NCI-H510A treated with DMSO at 0.1 percent for 48 hours (cell line): ENCODE data around the gene CLMN.

Experiments used
- DNase-seq: peaks from one replicate; lab custom pipeline; 2025; lab: John Stamatoyannopoulos, UW

CLMN gene

DNA sequence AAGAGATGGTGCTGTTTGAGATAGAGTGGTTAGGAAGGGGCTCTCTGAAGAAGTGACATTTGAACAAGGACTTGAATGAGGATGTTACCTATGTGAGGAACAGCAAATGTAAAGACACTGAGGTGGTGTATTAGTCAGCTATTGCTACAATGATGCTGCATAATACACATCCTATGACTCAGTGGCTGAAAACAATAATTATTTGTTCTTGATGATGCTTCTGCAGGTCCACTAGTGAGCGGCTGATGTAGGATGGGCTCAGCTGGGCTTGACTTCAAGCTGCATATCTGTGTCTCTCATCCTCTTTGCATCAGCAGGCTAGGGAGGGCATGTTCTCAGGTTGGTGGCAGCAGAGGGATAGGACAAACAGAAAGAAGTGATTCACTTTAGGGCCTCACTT is 21.4 kb upstream of the CLMN start:
- DNase-seq: no peak

DNA sequence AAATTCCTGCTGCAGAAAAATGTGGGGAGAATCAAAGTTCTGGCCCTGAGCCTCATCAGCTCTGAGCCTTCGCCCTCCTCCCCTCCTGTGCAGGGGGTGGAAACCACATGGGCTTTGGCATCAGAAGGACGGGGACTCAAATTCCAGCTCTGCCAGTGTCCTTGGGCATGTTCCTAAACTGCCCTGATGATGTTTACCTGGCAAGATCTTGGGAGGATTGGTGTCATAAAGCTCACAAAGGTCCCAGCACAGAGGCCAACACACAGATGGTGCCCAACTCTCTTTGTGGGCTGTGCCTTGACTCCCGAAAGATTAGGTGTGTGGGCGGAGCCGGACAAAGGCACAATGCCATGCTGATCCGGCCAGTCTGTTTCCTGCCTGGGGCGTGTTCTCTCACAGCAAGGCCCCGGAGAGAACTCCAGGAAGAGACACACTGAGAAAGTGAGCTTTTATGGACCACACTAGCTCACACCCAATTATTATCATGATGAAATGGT is 20.5 kb upstream of the CLMN start:
- DNase-seq: no peak

DNA sequence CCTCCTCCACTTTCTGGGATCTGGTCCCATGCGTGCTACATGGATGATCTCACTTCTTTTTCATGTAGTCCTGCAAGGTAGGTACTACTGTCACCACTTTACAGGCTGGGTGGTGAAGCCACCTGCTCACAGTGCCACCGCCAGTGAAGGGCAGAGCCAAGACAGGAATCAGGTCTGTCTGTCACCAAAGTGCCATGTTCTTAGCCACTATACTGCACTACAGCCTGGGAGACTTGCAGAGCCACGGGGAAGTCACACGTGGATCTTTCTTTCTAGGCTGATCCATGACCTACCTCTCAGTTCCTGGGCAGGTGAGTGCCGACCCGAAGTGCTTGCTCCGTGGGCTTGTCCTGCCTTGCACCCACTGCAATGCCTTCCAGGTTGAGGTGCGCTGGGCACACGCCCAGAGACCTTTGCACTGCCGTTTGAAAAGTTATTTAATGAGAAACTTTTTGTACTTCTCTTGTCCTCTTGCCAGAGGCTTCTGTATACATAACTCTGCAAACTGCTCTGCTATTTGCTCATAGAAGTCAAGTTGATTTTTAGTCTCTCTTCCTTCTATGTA is 19.7 kb upstream of the CLMN start:
- DNase-seq: no peak

DNA sequence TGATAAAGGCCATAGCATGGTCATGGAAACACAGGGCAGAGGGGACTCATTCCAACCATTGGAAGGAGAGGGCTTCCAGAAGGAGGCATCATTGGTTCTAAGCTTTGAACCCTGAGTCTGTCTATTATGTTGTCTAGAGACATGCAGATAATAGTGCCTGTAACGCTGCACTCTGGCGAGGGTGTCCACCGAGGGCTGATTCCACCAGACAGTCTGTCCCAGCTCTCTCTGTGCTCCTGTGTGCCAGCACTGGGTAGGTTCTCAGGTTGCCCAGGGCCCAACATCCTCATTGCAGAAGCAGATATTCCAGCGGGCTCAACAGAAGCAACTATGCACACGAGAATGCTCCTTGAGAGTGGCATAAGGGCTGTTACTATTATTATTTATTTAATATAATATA is 18.7 kb upstream of the CLMN start:
- DNase-seq: no peak

DNA sequence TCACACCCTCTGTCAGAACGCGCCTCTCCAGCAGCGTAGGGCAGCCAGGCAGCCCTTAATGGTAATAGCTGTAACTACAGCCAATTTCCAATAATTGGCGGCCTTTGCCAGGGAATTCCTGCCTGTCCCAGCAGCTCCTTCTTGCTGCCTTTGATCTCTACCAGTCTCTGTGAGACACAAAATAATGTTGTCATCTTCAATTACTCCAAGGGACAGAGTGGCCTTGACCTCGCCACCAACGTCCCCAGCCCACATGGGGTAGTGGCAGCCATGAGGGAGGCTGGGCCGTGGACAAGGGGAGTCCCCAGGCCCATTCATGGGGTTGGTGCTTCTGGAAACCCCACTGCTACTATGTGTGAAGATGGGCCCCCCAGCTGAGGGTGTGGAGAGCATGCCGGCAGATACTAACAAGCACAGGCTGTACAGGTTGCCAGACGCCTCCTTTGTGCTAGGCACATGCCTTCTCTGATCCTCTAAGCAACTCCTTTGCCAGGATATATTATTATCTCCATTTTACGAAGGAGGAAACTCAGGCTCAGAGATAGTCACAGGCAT is 17.4 kb upstream of the CLMN start:
- no peak for DNase-seq

DNA sequence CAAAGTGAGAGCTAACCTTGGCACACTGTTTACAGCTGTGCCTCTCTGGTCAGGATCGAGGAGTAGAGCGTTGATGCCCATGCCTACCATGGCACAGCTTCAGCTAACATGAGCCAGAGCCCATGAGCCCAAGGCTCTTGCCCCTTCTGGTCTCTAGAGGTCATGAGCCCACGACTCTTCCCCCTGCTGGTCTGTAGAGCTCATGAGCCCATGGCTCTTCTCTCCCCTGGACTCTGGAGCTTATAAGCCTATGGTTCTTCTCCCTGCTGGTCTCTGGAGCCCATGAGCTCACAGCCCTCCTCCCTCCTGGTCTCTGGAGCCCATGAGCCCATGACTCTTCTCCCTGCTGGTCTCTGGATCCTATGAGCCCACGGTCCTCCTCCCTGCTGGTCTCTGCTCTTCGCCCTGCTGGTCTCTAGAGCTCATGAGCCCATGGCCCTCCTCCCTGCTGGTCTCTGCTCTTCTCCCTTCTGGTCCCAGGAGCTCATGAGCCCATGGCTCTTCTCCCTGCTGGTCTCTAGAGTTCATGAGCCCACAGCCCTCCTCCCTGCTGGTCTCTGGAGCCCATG is 16.6 kb upstream of the CLMN start:
- no peak for DNase-seq

DNA sequence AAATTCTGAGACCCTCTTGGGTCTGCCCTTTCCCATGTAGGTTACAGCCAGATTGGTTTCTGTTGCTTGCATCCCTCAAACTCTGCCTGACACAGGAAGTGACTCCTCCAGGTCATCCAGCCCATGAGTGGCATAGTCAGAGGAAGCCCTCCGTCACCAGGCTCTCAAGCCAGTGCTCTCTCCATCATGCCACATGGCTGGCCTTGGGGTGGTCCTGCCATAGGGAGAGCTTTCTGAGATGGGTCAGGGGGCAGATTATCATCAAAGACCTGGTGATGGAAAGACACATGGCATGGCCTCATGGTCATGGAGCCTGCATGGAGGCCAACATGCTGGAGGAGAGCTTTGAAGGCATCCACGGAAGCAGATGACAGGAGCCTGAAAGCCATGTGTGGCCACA is 15.4 kb upstream of the CLMN start:
- no peak for DNase-seq

DNA sequence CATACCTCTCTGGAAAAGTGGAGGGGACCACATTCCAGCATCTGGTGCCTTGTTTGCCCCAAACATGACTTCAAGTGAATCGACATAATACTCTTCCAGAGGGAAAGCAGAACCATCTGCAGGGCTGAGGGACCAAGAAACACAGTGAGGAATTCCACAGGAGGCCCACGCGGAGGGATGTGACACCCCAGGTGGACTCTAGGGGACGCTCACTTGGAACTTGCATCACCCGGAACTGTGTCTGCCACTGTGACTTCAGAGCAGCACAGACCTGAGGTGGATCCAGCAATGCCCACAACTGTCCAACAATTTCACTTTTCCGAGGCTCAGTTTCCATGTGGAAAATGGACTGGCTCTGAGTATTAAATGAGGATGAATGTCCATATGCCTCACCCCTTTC is 14.3 kb upstream of the CLMN start:
- DNase-seq: no peak

DNA sequence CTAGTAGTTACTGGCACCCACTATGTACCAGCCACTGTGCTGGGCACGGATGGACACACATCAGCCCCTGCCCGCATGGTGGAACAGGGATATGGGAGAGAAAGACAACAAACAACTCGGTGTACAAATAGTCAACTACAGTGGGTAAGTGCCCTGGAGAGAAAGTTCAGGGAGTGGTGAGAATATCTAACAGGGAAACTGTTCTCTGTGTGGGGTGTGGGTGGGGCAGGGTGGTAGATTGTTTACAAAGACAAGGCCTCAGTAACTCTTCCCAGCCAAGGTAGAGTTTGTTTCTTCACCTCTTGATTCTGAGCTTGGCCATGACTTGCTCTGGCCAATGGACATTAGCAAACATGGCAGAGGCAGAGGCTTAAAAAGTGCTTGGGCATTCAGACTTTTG is 12.9 kb upstream of the CLMN start:
- DNase-seq: no peak

DNA sequence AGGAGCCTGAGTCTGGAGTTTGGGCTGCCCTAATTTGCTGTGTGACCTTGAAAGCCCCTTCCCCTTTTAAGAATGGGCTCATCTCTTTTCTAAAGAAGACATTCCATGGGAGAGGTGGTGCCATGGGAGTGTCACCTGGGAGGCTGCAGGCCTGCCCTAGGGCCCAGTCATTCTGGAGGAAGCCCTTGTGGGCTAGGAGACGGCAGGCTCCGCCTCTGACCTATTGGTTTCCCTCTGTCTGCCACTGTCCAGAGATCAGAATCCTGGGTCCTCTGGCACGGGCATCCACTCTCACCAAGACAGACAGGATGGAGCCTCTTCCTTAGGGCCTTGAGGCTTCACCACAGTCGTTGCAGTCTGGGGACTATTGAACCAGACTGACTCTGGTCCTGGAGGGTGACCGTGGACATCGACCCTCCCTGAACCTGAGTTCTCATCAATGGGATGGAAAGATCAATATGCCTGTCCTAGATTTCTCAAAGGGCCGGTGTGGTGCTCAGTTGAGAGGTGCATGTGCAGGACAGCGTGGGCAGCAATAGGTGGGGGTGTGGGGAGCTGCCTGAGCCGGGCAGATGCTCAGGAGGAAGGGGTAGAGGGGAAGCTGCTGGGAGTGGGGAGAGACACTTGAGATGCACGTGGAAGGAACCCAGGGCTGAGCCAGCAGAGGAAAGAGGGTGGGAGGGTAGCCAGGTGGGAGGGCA is 12.2 kb upstream of the CLMN start:
- no peak for DNase-seq

DNA sequence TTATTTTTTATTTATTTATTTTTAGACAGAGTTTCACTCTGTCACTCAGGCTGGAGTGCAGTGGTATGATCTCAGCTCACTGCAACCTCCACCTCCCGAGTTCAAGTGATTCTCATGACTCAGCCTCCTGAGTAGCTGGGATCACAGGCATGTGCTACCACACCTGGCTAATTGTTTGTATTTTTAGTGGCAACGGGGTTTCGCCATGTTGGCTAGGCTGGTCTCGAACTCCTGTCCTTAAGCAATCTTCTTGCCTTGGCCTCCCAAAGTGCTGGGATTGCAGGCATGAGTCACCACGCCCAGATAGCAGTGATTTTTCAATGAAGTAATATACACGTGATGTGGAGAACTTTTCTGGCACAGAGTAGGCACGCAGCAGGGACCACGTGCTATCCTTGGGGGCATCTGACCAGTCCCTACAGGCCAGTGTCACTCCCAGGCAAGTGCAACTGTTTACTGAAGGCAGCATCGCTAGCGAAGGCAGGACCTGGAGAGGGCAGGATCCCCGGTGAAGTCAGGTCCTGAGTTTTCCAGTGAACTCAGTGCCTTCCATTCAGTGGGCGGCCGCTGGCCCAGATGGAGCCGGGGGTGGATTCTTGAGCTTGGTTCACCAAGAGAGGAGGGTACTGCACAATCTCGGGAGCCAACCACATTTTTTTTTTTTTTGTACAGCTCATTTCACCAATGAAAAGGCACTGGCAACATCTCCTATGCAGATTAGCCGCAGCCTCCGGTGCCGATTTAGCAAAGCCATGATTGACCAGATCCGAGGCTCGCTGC is 11.1 kb upstream of the CLMN start:
- DNase-seq: no peak

DNA sequence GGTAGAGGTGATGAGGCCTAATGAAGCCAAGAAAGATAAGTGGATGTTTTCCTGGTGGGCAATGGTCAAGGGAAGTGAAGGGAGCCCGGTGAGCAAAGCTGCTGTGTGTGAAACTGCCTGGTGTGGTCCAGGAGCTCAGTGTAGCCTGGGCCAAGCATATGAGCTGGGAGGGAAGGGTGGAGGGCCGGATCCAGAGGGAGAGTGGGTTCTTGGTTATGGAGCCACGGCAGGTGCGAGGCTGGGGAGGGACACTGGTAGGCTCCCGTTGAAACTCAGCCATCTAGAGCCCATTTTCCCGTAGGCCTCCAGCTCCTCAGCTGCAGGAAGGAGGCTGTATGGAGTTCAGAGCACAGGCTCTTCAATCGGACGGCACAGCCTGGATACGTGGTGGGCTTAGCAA is 10.2 kb upstream of the CLMN start:
- no peak for DNase-seq

DNA sequence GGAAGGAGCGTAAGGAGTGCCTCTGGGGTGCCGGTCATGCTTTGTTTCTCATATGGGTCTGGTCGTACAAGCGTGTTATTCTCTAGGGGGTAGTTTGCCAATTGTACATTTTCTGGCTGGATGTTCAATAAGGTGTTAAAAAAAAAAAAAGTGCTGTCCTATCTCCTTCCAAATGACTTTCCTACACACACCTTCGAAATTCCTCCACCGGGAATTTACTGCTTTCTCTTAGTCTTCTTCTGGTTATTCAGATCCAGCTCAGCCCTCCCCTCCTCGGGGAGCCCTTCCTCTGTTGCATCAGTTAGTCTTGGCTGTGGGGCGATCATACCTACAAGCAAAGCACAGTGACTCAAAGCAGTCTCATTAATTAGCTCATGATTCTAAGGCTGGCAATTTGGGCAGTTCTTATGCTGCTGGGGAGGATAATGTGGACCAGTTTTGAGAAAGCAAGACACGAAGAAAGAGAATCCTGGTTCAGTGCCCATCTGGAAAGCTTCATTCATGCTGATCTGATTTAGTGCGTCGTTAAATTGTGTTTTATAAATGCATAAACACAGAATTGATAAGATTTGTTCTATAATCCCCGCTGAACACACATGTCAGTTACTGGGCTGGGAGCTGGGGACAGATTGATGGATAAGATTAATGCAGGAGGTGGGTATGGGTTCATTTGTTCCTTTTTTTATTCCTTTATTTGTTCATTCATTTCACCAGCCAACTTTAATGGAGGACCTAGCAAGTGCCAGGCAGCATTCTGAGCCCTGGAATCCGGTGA is 9.2 kb upstream of the CLMN start:
- DNase-seq: no peak

DNA sequence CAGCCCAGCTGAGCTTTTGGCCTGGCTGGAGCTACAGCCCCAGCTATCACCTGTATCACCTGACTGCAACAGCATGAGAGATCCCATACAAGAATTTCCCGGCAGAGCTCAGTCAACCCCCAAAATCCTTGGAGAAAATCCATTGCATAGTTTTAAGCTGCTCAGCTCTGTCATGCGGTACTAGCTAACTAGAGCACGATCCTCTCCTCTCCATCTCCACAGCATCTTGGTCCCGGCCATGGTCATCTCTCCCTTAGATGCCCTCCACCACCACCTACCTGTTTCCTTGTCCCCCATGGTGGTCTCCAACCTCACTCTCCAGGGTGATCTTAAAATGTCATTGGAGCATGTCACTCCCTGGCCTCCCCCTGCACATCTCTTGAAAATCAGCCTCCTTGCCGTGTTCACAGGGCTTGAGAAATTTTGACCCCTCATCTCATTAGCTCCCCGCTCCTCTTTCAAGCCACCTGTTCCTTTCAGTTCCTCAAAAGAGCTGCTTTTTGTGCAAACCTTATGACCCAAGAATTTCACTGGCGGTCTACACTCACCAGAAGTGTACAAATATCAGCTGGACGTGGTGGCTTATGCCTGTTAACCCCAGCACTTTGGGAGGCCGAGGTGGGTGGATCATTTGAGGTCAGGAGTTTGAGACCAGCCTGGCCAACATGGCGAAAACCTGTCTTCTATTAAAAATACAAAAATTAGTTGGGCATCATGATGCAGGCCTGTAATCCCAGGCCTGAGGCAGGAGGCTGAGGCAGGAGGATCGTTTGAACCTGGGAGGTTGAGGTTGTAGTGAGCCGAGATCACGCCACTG is 8.1 kb upstream of the CLMN start:
- no peak for DNase-seq

DNA sequence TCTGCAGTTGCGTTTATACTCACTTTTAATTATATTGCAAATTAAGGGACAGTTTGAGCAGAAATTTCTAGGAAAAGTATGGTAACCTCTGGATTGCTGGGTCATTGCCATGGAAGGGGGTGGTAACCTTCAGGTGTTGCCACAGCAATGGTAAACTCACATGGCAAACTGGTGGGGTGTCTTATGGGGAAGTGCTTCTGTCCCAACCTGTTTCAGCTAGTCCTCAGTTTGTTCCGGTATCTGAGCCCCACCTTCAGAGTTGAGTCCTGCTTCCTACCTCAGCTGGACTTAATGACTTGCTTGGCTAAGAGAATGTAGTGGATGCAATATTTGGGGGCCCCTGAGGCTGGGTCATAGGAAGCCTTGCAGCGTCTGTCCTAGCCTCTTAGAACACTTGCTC is 7.3 kb upstream of the CLMN start:
- no peak for DNase-seq

DNA sequence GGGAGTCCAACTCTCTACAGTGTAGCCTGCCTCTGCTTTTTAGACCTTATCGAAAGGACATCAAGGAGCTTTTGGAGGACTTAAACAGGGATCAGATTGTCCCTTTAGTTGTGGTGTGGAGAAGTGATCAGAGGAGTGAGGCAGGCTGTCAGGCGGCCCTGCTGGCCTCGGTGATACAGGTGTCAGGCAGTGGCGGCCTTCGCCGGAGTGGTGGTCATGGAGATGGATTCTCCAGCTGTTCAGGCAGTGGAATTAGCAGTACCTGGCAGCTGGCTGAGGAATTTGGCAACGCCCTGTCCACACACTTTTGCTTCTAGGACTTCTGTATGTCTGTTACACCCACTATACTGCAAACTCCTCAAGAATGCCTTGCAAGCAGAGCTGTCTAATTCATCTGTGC is 4.2 kb upstream of the CLMN start:
- DNase-seq: no peak

DNA sequence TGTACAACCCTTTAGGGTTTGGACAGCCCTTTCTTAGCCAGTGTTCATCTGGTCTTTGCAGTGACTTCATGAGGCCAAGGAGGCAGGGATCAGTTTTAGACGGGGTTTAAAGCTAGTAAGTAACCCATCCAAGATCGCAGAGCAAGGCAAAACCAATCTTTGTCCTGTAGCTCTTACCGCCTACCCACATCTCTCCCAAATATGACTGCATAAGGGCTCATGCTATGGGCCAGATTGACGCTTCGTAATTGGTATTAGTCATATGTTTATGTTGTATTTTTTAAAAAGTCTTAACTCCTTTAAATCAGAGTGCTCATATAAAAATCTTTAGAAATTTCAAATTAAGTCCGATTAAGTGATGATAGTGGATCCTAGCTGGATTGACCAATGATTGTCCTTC is 3.7 kb upstream of the CLMN start:
- no peak for DNase-seq

DNA sequence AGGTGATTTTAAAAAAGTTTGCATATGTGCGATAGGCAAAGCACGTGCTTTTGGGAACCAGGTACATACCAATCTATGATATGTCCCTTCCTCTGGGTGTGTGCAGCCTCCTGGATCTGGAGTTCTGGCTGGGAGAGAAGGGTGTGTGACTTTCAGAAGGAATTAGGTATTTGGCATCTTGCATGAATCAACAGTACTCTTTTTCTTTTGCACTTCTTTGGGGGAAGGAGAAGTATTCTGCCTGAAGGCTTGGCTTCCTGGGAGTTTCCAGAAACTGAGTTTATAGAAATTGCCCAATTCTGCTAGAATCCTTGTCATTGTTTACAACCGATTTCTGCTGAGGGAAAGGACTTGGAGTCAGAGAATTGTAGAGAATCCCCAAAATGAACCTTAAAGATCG is 2.9 kb upstream of the CLMN start:
- no peak for DNase-seq

DNA sequence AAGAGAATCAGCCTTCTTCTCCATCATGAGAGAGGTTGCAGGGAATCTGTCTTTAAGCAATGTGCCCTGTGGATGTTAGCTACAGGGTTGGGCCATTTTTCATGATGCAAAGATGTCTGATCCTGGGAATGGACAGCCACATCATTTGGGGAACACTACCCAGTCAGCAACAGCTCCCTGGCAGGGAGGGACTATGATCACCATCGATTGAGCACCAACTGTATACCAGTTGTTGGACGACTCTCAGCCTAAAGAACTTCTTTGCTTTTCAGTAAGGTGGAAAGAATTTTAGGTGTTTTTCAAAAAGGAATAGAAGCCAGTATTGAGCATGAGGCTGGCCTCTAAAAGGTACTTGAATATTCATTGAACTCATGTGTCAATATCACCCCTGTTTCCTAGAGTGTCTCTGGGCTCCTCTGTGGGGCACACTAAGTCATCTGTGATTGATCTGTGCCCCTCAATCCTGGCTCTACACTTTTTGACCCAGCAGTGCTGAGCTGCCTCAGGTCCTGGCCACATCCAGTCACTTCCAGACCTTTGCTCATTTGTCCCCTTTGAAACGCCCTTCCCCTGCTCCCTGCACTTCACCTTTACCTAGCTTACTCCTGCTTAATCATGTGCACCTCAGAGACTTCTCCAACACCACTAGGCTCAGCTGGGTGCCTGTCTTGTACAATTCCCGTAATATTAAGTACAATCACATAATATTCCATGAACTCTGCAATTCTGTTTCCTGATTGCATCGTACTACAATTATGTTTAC is 2.2 kb upstream of the CLMN start:
- no peak for DNase-seq

DNA sequence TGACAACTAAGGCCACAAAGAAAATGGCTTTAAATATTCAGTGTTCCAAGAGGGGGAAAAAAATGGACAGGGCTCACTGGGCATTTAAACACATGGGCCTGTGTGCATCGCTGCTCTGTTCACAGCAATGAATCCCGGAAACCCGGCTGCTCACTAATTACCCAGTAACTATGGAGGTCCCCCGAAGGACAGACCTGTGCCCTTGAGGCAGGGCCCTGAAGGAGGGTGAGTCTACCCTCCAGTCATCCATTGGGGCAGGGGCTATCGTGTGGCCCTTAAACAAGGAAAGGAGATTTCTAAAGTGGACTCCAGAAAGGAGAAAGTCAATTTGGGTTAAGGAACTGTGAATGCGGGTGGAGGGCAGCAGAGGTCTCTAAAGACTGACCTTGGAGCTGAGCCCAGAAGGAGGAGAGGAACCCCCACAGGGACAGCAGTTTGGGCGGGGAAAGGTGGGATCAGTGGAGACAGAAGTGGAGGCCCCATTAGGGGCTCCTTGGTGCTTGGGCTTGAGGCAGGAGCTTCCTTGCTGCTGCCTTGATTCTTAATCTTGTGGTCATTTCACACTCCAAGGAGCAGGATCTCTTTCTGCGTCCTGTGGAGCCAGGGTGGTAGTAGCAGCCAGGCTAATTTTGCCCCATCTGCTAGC is 1.4 kb upstream of the CLMN start:
- DNase-seq: no peak
